Suprapubic skin (tissue), 4 donors: ENCODE data around the gene DPYSL4. TPM values are rescaled to one million over a fixed set of nuclear protein-coding genes. Genes with fewer than 3 reads are reported as not detected.

Experiments used
- DNase-seq, 2 donors: peaks; one replicate each; pipeline ENCODE4 v3.0.0-alpha.2; 2019; ENCODE audit warnings: low spot score in 2 of 2
- H3K27ac ChIP-seq: fragments of 200-600 bp; sonication (generic); one replicate; pipeline ENCODE4 v1.5.1; 2019
- H3K27me3 ChIP-seq: fragments of 200-600 bp; sonication (generic); one replicate; pipeline ENCODE4 v1.5.1; 2019
- H3K36me3 ChIP-seq: fragments of 200-600 bp; sonication (generic); one replicate; pipeline ENCODE4 v1.5.1; 2019
- H3K4me1 ChIP-seq: fragments of 200-600 bp; sonication (generic); one replicate; pipeline ENCODE4 v1.5.1; 2019
- H3K4me3 ChIP-seq: fragments of 200-600 bp; sonication (generic); one replicate; pipeline ENCODE4 v1.5.1; 2019; ENCODE audit warnings: mild to moderate bottlenecking
- H3K9me3 ChIP-seq: fragments of 200-600 bp; sonication (generic); one replicate; pipeline ENCODE4 v1.5.1; 2019
- CTCF ChIP-seq, 2 donors: fragments of 200-600 bp in 1 of 2; fragments of 450-650 bp in 1 of 2; sonication (generic) in 1 of 2; IDR thresholded peaks; one replicate each; pipeline ENCODE4 v1.5.1; 2016 to 2019; ENCODE audit warnings: antibody characterized with exemption in 2 of 2, mild to moderate bottlenecking in 1 of 2, moderate library complexity in 1 of 2
- EP300 ChIP-seq: sonication (generic); formaldehyde crosslinking; IDR thresholded peaks from one replicate; pipeline ENCODE4 v1.6.1; 2017; ENCODE audit warnings: antibody characterized with exemption
- POLR2A ChIP-seq, 2 donors: fragments of 450-650 bp; IDR thresholded peaks; one replicate each; pipeline ENCODE4 v1.6.1; 2017; ENCODE audit warnings: antibody characterized with exemption in 2 of 2, mild to moderate bottlenecking in 2 of 2, moderate library complexity in 2 of 2
- POLR2AphosphoS5 ChIP-seq, 3 donors: sonication (generic); formaldehyde crosslinking; IDR thresholded peaks; one replicate each; pipeline ENCODE4 v1.6.1; 2017; ENCODE audit warnings: antibody characterized with exemption in 3 of 3
- WGBS: methylation state at CpG from one replicate; pipeline ENCODE4 v1.1.5; 2018; 5-methylcytosine and 5-hydroxymethylcytosine counted together
- total RNA-seq, 4 donors: library from RNA; depleted of rRNA; stranded (reverse); fragments of >200 nt; gene quantifications; one replicate each; pipeline ENCODE4 v1.1.0, GENCODE V29; 2016

DPYSL4 gene
- total RNA-seq, 4 donors from 2014 or later: 0.38 to 1.7 (median 0.91) TPM; not detected in 1

- Histone ChIP-seq H3K27ac (no peak overlapping the region), H3K4me3 (no peak overlapping the region), H3K9me3 (no peaks in the 10 kb centered on the region), H3K4me1 (peaks cover 9% of the 10 kb centered on the region), H3K36me3 (no peaks in the 10 kb centered on the region), H3K27me3 (peaks cover 15% of the 10 kb centered on the region)
- DNase-seq: no peak
- 28% methylated on average over 6 of the region's 12 CpGs for WGBS
- TF ChIP-seq CTCF (IDR thresholded peaks at IDR 0.05) (no peak), POLR2A (IDR thresholded peaks at IDR 0.05) (no peak), EP300 (no peak), POLR2AphosphoS5 (IDR thresholded peaks at IDR 0.05) (no peak)
Observed at GRCh38 chr10:132162021-132162531, 24.7 kb upstream of the DPYSL4 start.

GRCh38 chr10:132162590-132163277 lies 24.0 kb upstream of the DPYSL4 start:
- H3K27ac ChIP-seq: no peak overlapping the region

GRCh38 chr10:132163278-132163765 lies 23.4 kb upstream of the DPYSL4 start:
- H3K27ac ChIP-seq: no peak overlapping the region

More at GRCh38 chr10:132162590-132163277, 24.0 kb upstream of the DPYSL4 start:
- WGBS: 47% methylated on average over 7 of the region's 10 CpGs
- no peak for DNase-seq
- Histone ChIP-seq H3K27me3 (peaks cover 15% of the 10 kb centered on the region), H3K9me3 (no peaks in the 10 kb centered on the region), H3K4me1 (peaks cover 9% of the 10 kb centered on the region), H3K4me3 (no peak overlapping the region), H3K36me3 (no peaks in the 10 kb centered on the region)
- TF ChIP-seq POLR2AphosphoS5 (IDR thresholded peaks at IDR 0.05) (no peak), EP300 (no peak), POLR2A (IDR thresholded peaks at IDR 0.05) (no peak), CTCF (IDR thresholded peaks at IDR 0.05) (no peak)

DNA sequence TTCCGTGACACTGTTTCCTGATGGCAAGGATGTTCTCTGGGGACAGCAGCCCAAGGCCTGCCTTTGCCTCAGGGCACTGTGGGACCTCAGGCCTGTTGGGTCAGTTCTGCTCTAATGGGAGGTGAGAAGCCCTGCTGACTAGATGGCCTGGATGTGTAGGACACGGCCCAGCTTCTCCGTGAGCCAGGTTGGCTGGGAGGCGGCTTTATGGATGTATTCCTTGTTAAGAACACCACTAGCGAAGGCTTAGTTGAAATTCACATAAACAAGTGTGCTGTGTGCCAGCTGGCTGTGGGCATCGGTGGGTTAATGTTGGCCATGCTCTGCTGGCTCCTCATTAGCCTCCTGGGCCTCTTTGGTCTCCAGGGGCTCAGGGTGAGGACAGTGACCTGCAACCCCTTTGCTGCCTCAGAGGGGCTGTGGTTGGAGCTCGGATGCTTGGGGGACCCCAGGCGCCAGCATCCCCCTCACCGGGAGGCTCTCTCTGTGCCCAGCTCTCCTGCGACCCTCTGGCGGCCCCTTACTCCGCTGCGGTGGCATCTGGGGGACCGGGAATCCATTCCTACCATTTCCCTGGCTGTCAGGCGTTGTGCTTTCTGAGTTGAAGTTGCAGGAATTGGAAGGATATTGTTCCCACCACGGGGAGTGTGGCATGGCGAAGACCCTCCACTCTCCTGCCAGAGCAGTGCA lies 22.8 kb upstream of the DPYSL4 start:
- no peak for DNase-seq
- 85% methylated on average over 8 of the region's 17 CpGs for WGBS
- Histone ChIP-seq H3K4me3 (no peak overlapping the region), H3K27ac (no peak overlapping the region), H3K4me1 (peaks cover 9% of the 10 kb centered on the region), H3K36me3 (no peaks in the 10 kb centered on the region), H3K9me3 (no peaks in the 10 kb centered on the region), H3K27me3 (peaks cover 17% of the 10 kb centered on the region)
- TF ChIP-seq POLR2AphosphoS5 (IDR thresholded peaks at IDR 0.05): no peak
- TF ChIP-seq CTCF (IDR thresholded peaks at IDR 0.05): no peak
- no peak for TF ChIP-seq EP300
- TF ChIP-seq POLR2A (IDR thresholded peaks at IDR 0.05): no peak

More at GRCh38 chr10:132163278-132163765, 23.4 kb upstream of the DPYSL4 start:
- Histone ChIP-seq H3K4me3 (no peak overlapping the region), H3K9me3 (no peaks in the 10 kb centered on the region), H3K27me3 (peaks cover 15% of the 10 kb centered on the region), H3K36me3 (no peaks in the 10 kb centered on the region), H3K4me1 (peaks cover 9% of the 10 kb centered on the region)
- no peak for DNase-seq
- no peak for TF ChIP-seq POLR2A (IDR thresholded peaks at IDR 0.05)
- no peak for TF ChIP-seq POLR2AphosphoS5 (IDR thresholded peaks at IDR 0.05)
- TF ChIP-seq CTCF (IDR thresholded peaks at IDR 0.05): no peak
- TF ChIP-seq EP300: no peak
- 59% methylated on average over 12 of the region's 16 CpGs for WGBS

GRCh38 chr10:132164761-132165278 lies 21.9 kb upstream of the DPYSL4 start:
- peaks cover 22% of the 10 kb centered on the region for H3K27me3 ChIP-seq
- TF ChIP-seq POLR2AphosphoS5 (IDR thresholded peaks at IDR 0.05) (no peak), EP300 (no peak), POLR2A (IDR thresholded peaks at IDR 0.05) (no peak), CTCF (IDR thresholded peaks at IDR 0.05) (no peak)
- H3K36me3 ChIP-seq: no peaks in the 10 kb centered on the region
- H3K9me3 ChIP-seq: no peaks in the 10 kb centered on the region
- no peak overlapping the region for H3K4me3 ChIP-seq
- H3K4me1 ChIP-seq: peaks cover 9% of the 10 kb centered on the region
- WGBS: 42% methylated on average over 17 of the region's 20 CpGs
- no peak overlapping the region for H3K27ac ChIP-seq
- no peak for DNase-seq
